HCT116 (cell line): ENCODE measurements around the gene C16orf95. TPM values are rescaled to one million over a fixed set of nuclear protein-coding genes. Genes with fewer than 3 reads are reported as not detected.

Experiments used
- ATAC-seq: fragments of 200-7000 bp; cut with Tn5 transposase; 2 replicates; pipeline ENCODE4 v1.9.1; 2020; ENCODE audit warnings: mild to moderate bottlenecking, moderate library complexity
- BruUV-seq: library from RNA; stranded (reverse); fragments of 400-500 nt; replicated peaks from 2 replicates; lab custom pipeline; 2021; lab: Mats Ljungman, UMichigan
- CTCF ChIA-PET: fragments of 300-600 bp; sonication (Branson Sonifier 250); formaldehyde crosslinking; loops from one replicate; lab custom pipeline; 2021; ENCODE audit warnings: antibody characterized with exemption; lab: Charles Lee
- POLR2A ChIA-PET: fragments of 300-600, 350-600 bp; sonication (Branson Sonifier 250); formaldehyde crosslinking; loops from one replicate; lab custom pipeline; 2021; ENCODE audit warnings: antibody characterized with exemption; lab: Charles Lee
- RAD21 ChIA-PET, 2 experiments: fragments of 300-600 bp; sonication (Branson Sonifier 250); formaldehyde crosslinking; loops; one replicate each; lab custom pipeline; 2023; ENCODE audit warnings: low total read pairs in 2 of 2; ENCODE audit not compliant: uncharacterized antibody in 2 of 2, unreplicated experiment in 2 of 2, low non-redundant PET in 1 of 2; lab: Charles Lee
- DNase-seq: peaks from one replicate; pipeline ENCODE4 v3.0.0-alpha.2; 2010; ENCODE audit warnings: low read depth, low spot score
- H2AFZ ChIP-seq: fragments of 200-600 bp; shearing (Covaris generic), sonication (generic); 2 replicates; pipeline ENCODE4 v1.6.1; 2017; ENCODE audit warnings: low read depth, mixed run types, mixed read lengths, antibody characterized with exemption, low read length; ENCODE audit not compliant: poor library complexity, severe bottlenecking
- H3K27ac ChIP-seq: 2 replicates; pipeline ENCODE4 v1.5.1; 2012; ENCODE audit warnings: low read depth, low read length
- H3K27me3 ChIP-seq: fragments of 200-600 bp; sonication (generic); 2 replicates; pipeline ENCODE4 v1.6.1; 2016; ENCODE audit warnings: mixed run types, low read length, mixed read lengths; ENCODE audit not compliant: insufficient read depth
- H3K36me3 ChIP-seq, 2 experiments: fragments of 200-500 bp in 1 of 2; fragments of 200-600 bp in 1 of 2; sonication (Bioruptor generic) in 1 of 2; sonication (generic) in 1 of 2; 2 replicates each; pipeline versions ENCODE4 v1.5.1 to v1.6.1; 2014 to 2016; ENCODE audit warnings: low read length in 2 of 2, inconsistent platforms in 1 of 2, mixed read lengths in 1 of 2, mixed run types in 1 of 2; ENCODE audit not compliant: insufficient read depth in 2 of 2, control insufficient read depth in 1 of 2
- H3K4me1 ChIP-seq, 2 experiments: fragments of 200-600 bp in 1 of 2; sonication (generic) in 1 of 2; 2 replicates each; pipeline versions ENCODE4 v1.5.1 to v1.6.1; 2012 to 2017; ENCODE audit warnings: low read length in 2 of 2, inconsistent platforms in 1 of 2, mild to moderate bottlenecking in 1 of 2, mixed read lengths in 1 of 2, mixed run types in 1 of 2, moderate library complexity in 1 of 2; ENCODE audit not compliant: insufficient read depth in 2 of 2, control insufficient read depth in 1 of 2
- H3K4me2 ChIP-seq: fragments of 200-600 bp; sonication (generic); 2 replicates; pipeline ENCODE4 v1.6.1; 2017; ENCODE audit warnings: mixed run types, low read length, mixed read lengths
- H3K4me3 ChIP-seq, 2 experiments: fragments of 200-600 bp in 1 of 2; sonication (generic) in 1 of 2; replicated peaks in 1 of 2; 2 replicates each; pipeline ENCODE4 v1.5.1; 2011 to 2016; ENCODE audit warnings: low read length in 2 of 2, control low read depth in 1 of 2, low read depth in 1 of 2, mild to moderate bottlenecking in 1 of 2, mixed read lengths in 1 of 2, mixed run types in 1 of 2
- H3K79me2 ChIP-seq: fragments of 200-600 bp; sonication (generic); 2 replicates; pipeline ENCODE4 v1.6.1; 2017; ENCODE audit warnings: mild to moderate bottlenecking, mixed run types, low read length, moderate library complexity, mixed read lengths; ENCODE audit not compliant: insufficient read depth
- H3K9ac ChIP-seq: fragments of 200-600 bp; sonication (generic); 2 replicates; pipeline ENCODE4 v1.6.1; 2016; ENCODE audit warnings: low read length, mixed read lengths
- H3K9me2 ChIP-seq: fragments of 200-600 bp; sonication (generic), shearing (Covaris generic); 2 replicates; pipeline ENCODE4 v1.6.1; 2017; ENCODE audit warnings: mixed run types, mild to moderate bottlenecking, moderate library complexity; ENCODE audit not compliant: insufficient read depth
- H3K9me3 ChIP-seq, 2 experiments: fragments of 200-500 bp in 1 of 2; fragments of 200-600 bp in 1 of 2; sonication (Bioruptor generic) in 1 of 2; sonication (generic) in 1 of 2; 2 replicates each; pipeline ENCODE4 v1.6.1; 2014 to 2017; ENCODE audit warnings: low read length in 2 of 2, mixed read lengths in 2 of 2, inconsistent platforms in 1 of 2, low read depth in 1 of 2, mild to moderate bottlenecking in 1 of 2, mixed run types in 1 of 2, moderate library complexity in 1 of 2; ENCODE audit not compliant: control insufficient read depth in 1 of 2, insufficient read depth in 1 of 2
- H4K20me1 ChIP-seq: fragments of 200-600 bp; sonication (generic), shearing (Covaris generic); 2 replicates; pipeline ENCODE4 v1.6.1; 2017; ENCODE audit warnings: mixed run types, mild to moderate bottlenecking, moderate library complexity; ENCODE audit not compliant: insufficient read depth
- ATF3 ChIP-seq: IDR thresholded peaks from 2 replicates; pipeline ENCODE4 v1.6.1; 2012
- CBX3 ChIP-seq: IDR thresholded peaks from 2 replicates; pipeline ENCODE4 v1.6.1; 2012; ENCODE audit warnings: low read depth
- EGR1 ChIP-seq: IDR thresholded peaks from 2 replicates; pipeline ENCODE4 v1.6.1; 2012; ENCODE audit warnings: low read depth
- ELF1 ChIP-seq: IDR thresholded peaks from 2 replicates; pipeline ENCODE4 v1.6.1; 2012; ENCODE audit warnings: low read depth, borderline replicate concordance
- EZH2phosphoT487 ChIP-seq: fragments of 200-600 bp; IDR thresholded peaks from 2 replicates; pipeline ENCODE4 v1.6.1; 2018; ENCODE audit warnings: antibody characterized with exemption, borderline replicate concordance
- FOSL1 ChIP-seq: IDR thresholded peaks from 2 replicates; pipeline ENCODE4 v1.6.1; 2012; ENCODE audit warnings: low read depth
- SP1 ChIP-seq: IDR thresholded peaks from 2 replicates; pipeline ENCODE4 v1.6.1; 2012; ENCODE audit warnings: low read depth
- YY1 ChIP-seq: IDR thresholded peaks from 2 replicates; pipeline ENCODE4 v1.6.1; 2011; ENCODE audit warnings: low read length, low read depth, moderate library complexity, mild to moderate bottlenecking; ENCODE audit not compliant: insufficient replicate concordance; ENCODE audit errors: extremely low read depth
- ZNF274 ChIP-seq: fragments of 200-500 bp; sonication (Bioruptor generic); IDR thresholded peaks from 2 replicates; pipeline ENCODE4 v1.6.1; 2014; ENCODE audit warnings: mild to moderate bottlenecking, low read depth, low read length, inconsistent platforms
- intact Hi-C: fragments of 100-400 bp; cut with micrococcal nuclease; formaldehyde crosslinking; loops from 2 replicates; pipeline ENCODE4 v1.10.0; 2022
- total RNA-seq: library from RNA; stranded (reverse); gene quantifications from one replicate; pipeline ENCODE4 v1.2.1, GENCODE V29; 2021; ENCODE audit not compliant: unreplicated experiment
- TF ChIP-seq, protein P1 (sequence below): IDR thresholded peaks from 2 replicates; pipeline ENCODE4 v1.6.1; 2011; ENCODE audit warnings: mild to moderate bottlenecking, low read length, moderate library complexity; ENCODE audit not compliant: insufficient replicate concordance; ENCODE audit errors: extremely low read depth

Gene C16orf95
- total RNA-seq, 1 experiment from 2014 or later = 12.2 TPM

DNA sequence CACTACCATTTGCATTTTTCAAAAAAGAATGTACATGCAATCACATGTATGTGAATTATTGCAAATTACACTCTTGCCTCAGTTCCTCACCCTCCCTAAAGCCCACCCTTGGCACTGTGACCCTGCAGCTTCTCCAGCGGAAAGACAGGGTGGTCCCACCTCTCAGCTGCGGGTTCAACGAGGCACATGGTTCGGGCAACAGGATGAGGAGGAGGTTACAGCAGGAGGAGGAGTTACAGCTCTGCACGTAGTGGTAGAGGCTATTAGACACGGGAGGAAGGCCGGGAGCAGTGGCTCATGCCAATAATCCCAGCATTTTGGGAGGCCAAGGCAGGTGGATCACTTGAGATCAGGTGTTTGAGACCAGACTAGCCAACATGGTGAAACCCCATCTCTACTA lies 5.2 kb downstream of the C16orf95 start:
- ChIA-PET RAD21 (no interaction called here), POLR2A (no interaction called here), CTCF (interaction anchor here (1.2 kb wide), 1 partner anchor 14 kb away, joined by 5 read pairs; no protein-coding TSS in a partner anchor)
- no peak overlapping the region for H3K27ac ChIP-seq
- H3K9me3 ChIP-seq = peaks cover 0 to 4% of the 10 kb centered on the region in 2 experiments; a peak in 1 of 4 replicates
- no TSS peak for BruUV-seq
- H3K79me2 ChIP-seq = no peaks in the 10 kb centered on the region
- intact Hi-C loops = no loop called here
- peaks cover 5 to 11% of the 10 kb centered on the region in 2 experiments; a peak in 3 of 4 replicates for H3K4me1 ChIP-seq
- no peaks in the 10 kb centered on the region; a peak in 1 of 4 replicates for H3K36me3 ChIP-seq
- no peaks in the 10 kb centered on the region for H4K20me1 ChIP-seq
- no peak overlapping the region for H3K4me2 ChIP-seq
- ATAC-seq = no peak
- H2AFZ ChIP-seq = no peak overlapping the region
- no peak for DNase-seq
- H3K9me2 ChIP-seq = no peaks in the 10 kb centered on the region
- no peak overlapping the region for H3K9ac ChIP-seq
- TF ChIP-seq FOSL1 = no peak
- TF ChIP-seq CBX3 = no peak
- TF ChIP-seq, protein P1, sequence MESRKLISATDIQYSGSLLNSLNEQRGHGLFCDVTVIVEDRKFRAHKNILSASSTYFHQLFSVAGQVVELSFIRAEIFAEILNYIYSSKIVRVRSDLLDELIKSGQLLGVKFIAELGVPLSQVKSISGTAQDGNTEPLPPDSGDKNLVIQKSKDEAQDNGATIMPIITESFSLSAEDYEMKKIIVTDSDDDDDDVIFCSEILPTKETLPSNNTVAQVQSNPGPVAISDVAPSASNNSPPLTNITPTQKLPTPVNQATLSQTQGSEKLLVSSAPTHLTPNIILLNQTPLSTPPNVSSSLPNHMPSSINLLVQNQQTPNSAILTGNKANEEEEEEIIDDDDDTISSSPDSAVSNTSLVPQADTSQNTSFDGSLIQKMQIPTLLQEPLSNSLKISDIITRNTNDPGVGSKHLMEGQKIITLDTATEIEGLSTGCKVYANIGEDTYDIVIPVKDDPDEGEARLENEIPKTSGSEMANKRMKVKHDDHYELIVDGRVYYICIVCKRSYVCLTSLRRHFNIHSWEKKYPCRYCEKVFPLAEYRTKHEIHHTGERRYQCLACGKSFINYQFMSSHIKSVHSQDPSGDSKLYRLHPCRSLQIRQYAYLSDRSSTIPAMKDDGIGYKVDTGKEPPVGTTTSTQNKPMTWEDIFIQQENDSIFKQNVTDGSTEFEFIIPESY = no peak
- TF ChIP-seq YY1 = no peak
- no peak for TF ChIP-seq EGR1
- no peak for TF ChIP-seq ELF1
- TF ChIP-seq ZNF274 = no peak
- H3K4me3 ChIP-seq = no peak overlapping the region
- no peaks in the 10 kb centered on the region for H3K27me3 ChIP-seq

- BruUV-seq = no TSS peak
- Histone ChIP-seq H3K9me2 (no peaks in the 10 kb centered on the region), H3K27me3 (no peaks in the 10 kb centered on the region), H3K4me3 (no peak overlapping the region), H3K4me2 (no peak overlapping the region), H2AFZ (no peak overlapping the region), H4K20me1 (no peaks in the 10 kb centered on the region), H3K27ac (no peak overlapping the region), H3K36me3 (no peaks in the 10 kb centered on the region; a peak in 1 of 4 replicates), H3K4me1 (peaks cover 2 to 5% of the 10 kb centered on the region in 2 experiments; a peak in 3 of 4 replicates), H3K9me3 (peaks cover 0 to 4% of the 10 kb centered on the region in 2 experiments; a peak in 1 of 4 replicates), H3K79me2 (no peaks in the 10 kb centered on the region), H3K9ac (no peak overlapping the region)
- intact Hi-C loops = no loop called here
- ChIA-PET POLR2A (no interaction called here), RAD21 (no interaction called here), CTCF (no interaction called here)
- TF ChIP-seq YY1 (no peak), ATF3 (no peak), SP1 (no peak), EZH2phosphoT487 (no peak)
- TF ChIP-seq, protein P1 = no peak
- no peak for DNase-seq
- no peak for ATAC-seq
These were observed 5.8 kb downstream of the C16orf95 start for GRCh38 chr16:87311387-87311786.
